Fibroblast of pulmonary artery (primary cell): ENCODE results near the gene PTPN2.

Experiments
- DNase-seq: peaks from one replicate; pipeline ENCODE4 v3.0.0-alpha.2; 2010; ENCODE audit warnings: low read depth
- H3K4me3 ChIP-seq: replicated peaks from 2 replicates; pipeline ENCODE4 v1.5.1; 2011; ENCODE audit warnings: low read depth, mild to moderate bottlenecking, control low read depth, low read length, moderate library complexity
- CTCF ChIP-seq: IDR thresholded peaks from 2 replicates; pipeline ENCODE4 v1.5.1; 2011; ENCODE audit warnings: mild to moderate bottlenecking, control low read depth, low read length, inconsistent platforms; ENCODE audit errors: missing control alignments

Gene PTPN2

GRCh38 chr18:12818243-12818642 lies 65.8 kb downstream of the PTPN2 start:
- TF ChIP-seq CTCF: no peak
- no peak overlapping the region for H3K4me3 ChIP-seq
- DNase-seq: no peak

GRCh38 chr18:12816451-12816850 lies 67.6 kb downstream of the PTPN2 start:
- no peak for TF ChIP-seq CTCF
- H3K4me3 ChIP-seq: no peak overlapping the region
- no peak for DNase-seq

- no peak for TF ChIP-seq CTCF
- H3K4me3 ChIP-seq: no peak overlapping the region
- no peak for DNase-seq
Observed at GRCh38 chr18:12811191-12811950, 72.7 kb downstream of the PTPN2 start.

- no peak for DNase-seq
Observed at GRCh38 chr18:12803069-12803936, 80.7 kb downstream of the PTPN2 start.

GRCh38 chr18:12802538-12802937 lies 81.5 kb downstream of the PTPN2 start:
- no peak for TF ChIP-seq CTCF
- H3K4me3 ChIP-seq: no peak overlapping the region
- no peak for DNase-seq

More at GRCh38 chr18:12803069-12803936, 80.7 kb downstream of the PTPN2 start:
- TF ChIP-seq CTCF: no peak
- H3K4me3 ChIP-seq: no peak overlapping the region

GRCh38 chr18:12796448-12796847 lies 87.6 kb downstream of the PTPN2 start:
- no peak overlapping the region for H3K4me3 ChIP-seq
- DNase-seq: no peak
- no peak for TF ChIP-seq CTCF
